ENCODE measurements around the gene SAXO2.
"Not testable (repeated sequence)": the region's sequence is repeated elsewhere in the genome, so short reads cannot be mapped to it uniquely, and the experiment has no call there.

The SAXO2 gene

DNA sequence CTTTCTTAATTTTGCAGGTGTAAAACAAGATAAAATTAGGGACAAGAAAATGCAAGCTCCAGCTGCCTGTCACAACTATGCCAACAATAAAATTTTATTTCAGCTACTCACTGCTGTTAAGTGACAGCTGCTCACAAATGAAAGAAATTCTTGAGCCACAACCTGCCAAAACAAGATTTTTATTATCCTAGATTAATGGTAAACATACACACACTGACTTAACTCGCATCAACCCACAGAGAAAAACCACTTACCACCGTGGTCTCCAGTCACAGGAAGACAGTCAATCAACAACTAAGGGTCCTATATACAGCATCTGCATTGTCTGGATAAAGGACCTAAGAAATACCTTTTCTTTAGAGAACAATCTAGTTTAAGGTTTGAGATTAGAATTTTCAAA, 31.4 kb upstream of the SAXO2 start:
- no peak for ATAC-seq
- TF ChIP-seq ZFP30 (CRISPR knock-in tag; IDR thresholded peaks at IDR 0.05) = no peak
- TF ChIP-seq, protein P1, sequence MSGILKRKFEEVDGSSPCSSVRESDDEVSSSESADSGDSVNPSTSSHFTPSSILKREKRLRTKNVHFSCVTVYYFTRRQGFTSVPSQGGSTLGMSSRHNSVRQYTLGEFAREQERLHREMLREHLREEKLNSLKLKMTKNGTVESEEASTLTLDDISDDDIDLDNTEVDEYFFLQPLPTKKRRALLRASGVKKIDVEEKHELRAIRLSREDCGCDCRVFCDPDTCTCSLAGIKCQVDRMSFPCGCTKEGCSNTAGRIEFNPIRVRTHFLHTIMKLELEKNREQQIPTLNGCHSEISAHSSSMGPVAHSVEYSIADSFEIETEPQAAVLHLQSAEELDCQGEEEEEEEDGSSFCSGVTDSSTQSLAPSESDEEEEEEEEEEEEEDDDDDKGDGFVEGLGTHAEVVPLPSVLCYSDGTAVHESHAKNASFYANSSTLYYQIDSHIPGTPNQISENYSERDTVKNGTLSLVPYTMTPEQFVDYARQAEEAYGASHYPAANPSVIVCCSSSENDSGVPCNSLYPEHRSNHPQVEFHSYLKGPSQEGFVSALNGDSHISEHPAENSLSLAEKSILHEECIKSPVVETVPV (CRISPR knock-in tag; IDR thresholded peaks at IDR 0.05) = no peak
- TF ChIP-seq, protein P2, sequence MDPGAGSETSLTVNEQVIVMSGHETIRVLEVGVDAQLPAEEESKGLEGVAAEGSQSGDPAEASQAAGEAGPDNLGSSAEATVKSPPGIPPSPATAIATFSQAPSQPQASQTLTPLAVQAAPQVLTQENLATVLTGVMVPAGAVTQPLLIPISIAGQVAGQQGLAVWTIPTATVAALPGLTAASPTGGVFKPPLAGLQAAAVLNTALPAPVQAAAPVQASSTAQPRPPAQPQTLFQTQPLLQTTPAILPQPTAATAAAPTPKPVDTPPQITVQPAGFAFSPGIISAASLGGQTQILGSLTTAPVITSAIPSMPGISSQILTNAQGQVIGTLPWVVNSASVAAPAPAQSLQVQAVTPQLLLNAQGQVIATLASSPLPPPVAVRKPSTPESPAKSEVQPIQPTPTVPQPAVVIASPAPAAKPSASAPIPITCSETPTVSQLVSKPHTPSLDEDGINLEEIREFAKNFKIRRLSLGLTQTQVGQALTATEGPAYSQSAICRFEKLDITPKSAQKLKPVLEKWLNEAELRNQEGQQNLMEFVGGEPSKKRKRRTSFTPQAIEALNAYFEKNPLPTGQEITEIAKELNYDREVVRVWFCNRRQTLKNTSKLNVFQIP (CRISPR knock-in tag; IDR thresholded peaks at IDR 0.05; ENCODE audit: borderline replicate concordance, low read depth) = no peak
- TF ChIP-seq SNAI2 (CRISPR knock-in tag; IDR thresholded peaks at IDR 0.05) = no peak
- TF ChIP-seq GLIS3 (CRISPR knock-in tag; IDR thresholded peaks at IDR 0.05) = no peak
- TF ChIP-seq CSDC2 (CRISPR knock-in tag; IDR thresholded peaks at IDR 0.05) = no peak
- TF ChIP-seq BACH2 (CRISPR knock-in tag; IDR thresholded peaks at IDR 0.05; ENCODE audit: borderline replicate concordance) = no peak
- no peak for TF ChIP-seq ARNTL (CRISPR knock-in tag; IDR thresholded peaks at IDR 0.05; ENCODE audit: borderline replicate concordance, low read depth)
- TF ChIP-seq OSR1 (CRISPR knock-in tag; IDR thresholded peaks at IDR 0.05) = no peak
- TF ChIP-seq, protein P3, sequence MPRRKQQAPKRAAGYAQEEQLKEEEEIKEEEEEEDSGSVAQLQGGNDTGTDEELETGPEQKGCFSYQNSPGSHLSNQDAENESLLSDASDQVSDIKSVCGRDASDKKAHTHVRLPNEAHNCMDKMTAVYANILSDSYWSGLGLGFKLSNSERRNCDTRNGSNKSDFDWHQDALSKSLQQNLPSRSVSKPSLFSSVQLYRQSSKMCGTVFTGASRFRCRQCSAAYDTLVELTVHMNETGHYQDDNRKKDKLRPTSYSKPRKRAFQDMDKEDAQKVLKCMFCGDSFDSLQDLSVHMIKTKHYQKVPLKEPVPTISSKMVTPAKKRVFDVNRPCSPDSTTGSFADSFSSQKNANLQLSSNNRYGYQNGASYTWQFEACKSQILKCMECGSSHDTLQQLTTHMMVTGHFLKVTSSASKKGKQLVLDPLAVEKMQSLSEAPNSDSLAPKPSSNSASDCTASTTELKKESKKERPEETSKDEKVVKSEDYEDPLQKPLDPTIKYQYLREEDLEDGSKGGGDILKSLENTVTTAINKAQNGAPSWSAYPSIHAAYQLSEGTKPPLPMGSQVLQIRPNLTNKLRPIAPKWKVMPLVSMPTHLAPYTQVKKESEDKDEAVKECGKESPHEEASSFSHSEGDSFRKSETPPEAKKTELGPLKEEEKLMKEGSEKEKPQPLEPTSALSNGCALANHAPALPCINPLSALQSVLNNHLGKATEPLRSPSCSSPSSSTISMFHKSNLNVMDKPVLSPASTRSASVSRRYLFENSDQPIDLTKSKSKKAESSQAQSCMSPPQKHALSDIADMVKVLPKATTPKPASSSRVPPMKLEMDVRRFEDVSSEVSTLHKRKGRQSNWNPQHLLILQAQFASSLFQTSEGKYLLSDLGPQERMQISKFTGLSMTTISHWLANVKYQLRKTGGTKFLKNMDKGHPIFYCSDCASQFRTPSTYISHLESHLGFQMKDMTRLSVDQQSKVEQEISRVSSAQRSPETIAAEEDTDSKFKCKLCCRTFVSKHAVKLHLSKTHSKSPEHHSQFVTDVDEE (CRISPR knock-in tag; IDR thresholded peaks at IDR 0.05) = no peak
- TF ChIP-seq TCF4 (CRISPR knock-in tag; IDR thresholded peaks at IDR 0.05; ENCODE audit: borderline replicate concordance) = no peak
- no peak for TF ChIP-seq ZNF70 (CRISPR knock-in tag; IDR thresholded peaks at IDR 0.05)
- no peak for TF ChIP-seq RARB (CRISPR knock-in tag; IDR thresholded peaks at IDR 0.05)

DNA sequence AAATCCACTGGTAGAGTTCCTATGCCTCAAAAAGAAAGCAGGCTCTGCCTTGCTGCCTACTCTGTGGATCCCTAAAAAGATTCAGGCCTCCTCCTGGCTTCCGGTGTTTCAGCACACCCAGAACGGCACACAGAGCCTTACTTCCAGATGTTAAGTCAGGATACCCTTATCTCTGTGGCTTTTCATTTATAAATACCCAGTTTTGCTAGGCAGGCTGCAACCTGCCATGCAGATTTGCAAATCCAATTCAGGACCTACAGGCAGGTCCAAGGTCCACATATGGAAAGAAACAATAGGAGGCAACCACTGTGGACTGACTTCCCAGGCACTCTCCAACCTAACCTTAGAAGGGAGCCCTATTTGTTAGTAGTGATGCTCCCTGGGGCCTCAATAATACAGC, 30.8 kb upstream of the SAXO2 start:
- no peak for ATAC-seq

DNA sequence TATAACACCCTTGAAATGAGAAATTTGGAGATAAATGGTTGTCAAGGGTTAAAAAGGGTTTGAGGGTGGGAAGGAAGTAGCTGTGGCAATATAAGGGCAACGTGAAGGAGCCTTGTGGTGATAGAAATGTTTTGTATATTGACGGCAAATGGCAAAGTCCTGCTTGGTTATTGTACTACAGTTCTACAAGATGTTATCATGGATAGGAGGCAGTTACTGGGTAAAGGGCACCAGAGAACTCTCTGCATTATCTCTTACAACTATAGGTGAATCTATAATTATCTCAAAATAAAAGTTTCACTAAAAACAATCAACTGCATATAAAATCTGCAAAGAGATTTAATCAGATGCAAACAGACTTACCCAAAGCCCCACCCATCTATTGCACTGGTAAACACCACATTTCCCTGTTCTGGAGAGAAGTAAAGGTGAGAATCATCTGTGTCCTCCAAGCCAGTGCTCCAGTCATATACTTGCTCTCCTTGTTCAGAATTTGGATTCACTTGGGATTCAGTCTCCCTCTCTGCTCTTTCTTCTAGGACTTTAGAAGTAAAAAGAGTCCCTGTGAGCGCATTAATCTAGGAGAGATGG, 24.6 kb upstream of the SAXO2 start:
- ATAC-seq = not testable (repeated sequence)

More for the DNA sequence above, 30.8 kb upstream of the SAXO2 start:
- TF ChIP-seq, protein P1 (CRISPR knock-in tag; IDR thresholded peaks at IDR 0.05) = no peak
- TF ChIP-seq SNAI2 (CRISPR knock-in tag; IDR thresholded peaks at IDR 0.05) (no peak), ARNTL (CRISPR knock-in tag; IDR thresholded peaks at IDR 0.05; ENCODE audit: borderline replicate concordance, low read depth) (no peak), GLIS3 (CRISPR knock-in tag; IDR thresholded peaks at IDR 0.05) (no peak), ZC3H10 (CRISPR knock-in tag; IDR thresholded peaks at IDR 0.05) (no peak), ZFP3 (CRISPR knock-in tag; IDR thresholded peaks at IDR 0.05) (no peak), RARB (CRISPR knock-in tag; IDR thresholded peaks at IDR 0.05) (no peak), PPARA (CRISPR knock-in tag; IDR thresholded peaks at IDR 0.05; ENCODE audit: borderline replicate concordance) (no peak), ZFP30 (CRISPR knock-in tag; IDR thresholded peaks at IDR 0.05) (no peak), BACH2 (CRISPR knock-in tag; IDR thresholded peaks at IDR 0.05; ENCODE audit: borderline replicate concordance) (no peak)
- TF ChIP-seq, protein P3 (CRISPR knock-in tag; IDR thresholded peaks at IDR 0.05) = no peak
- TF ChIP-seq, protein P4, sequence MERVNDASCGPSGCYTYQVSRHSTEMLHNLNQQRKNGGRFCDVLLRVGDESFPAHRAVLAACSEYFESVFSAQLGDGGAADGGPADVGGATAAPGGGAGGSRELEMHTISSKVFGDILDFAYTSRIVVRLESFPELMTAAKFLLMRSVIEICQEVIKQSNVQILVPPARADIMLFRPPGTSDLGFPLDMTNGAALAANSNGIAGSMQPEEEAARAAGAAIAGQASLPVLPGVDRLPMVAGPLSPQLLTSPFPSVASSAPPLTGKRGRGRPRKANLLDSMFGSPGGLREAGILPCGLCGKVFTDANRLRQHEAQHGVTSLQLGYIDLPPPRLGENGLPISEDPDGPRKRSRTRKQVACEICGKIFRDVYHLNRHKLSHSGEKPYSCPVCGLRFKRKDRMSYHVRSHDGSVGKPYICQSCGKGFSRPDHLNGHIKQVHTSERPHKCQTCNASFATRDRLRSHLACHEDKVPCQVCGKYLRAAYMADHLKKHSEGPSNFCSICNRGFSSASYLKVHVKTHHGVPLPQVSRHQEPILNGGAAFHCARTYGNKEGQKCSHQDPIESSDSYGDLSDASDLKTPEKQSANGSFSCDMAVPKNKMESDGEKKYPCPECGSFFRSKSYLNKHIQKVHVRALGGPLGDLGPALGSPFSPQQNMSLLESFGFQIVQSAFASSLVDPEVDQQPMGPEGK (CRISPR knock-in tag; IDR thresholded peaks at IDR 0.05; ENCODE audit: borderline replicate concordance) = no peak

Data from SK-N-SH treated with all-trans-retinoic acid at 6 μM for 48 hours (cell line).